ENCODE measurements around the gene SIK3.
"Not testable (repeated sequence)": the region's sequence is repeated elsewhere in the genome, so short reads cannot be mapped to it uniquely, and the experiment has no call there.

SIK3 gene

GRCh38 chr11:117098269-117099232, at the start of gene SIK3:
TSS of gene SIK3 (minus strand) at chr11:117098428. CDS start at chr11:117098415, 13 bp downstream.
- DNase-seq, result peak; percentile 89

- DNase-seq, result no peak
Measured at GRCh38 chr11:117146521-117146920, 48.3 kb upstream of the SIK3 start.

GRCh38 chr11:117145393-117145761, 47.1 kb upstream of the SIK3 start:
- no peak for DNase-seq

GRCh38 chr11:117144477-117145392, 46.5 kb upstream of the SIK3 start:
- DNase-seq, result peak; percentile 25

GRCh38 chr11:117143871-117144476, 45.7 kb upstream of the SIK3 start, which contains the start of gene PAFAH1B2:
TSS of gene PAFAH1B2 (plus strand) at chr11:117144287. CDS start at chr11:117152448, 8,161 bp downstream.
- peak; percentile 96 for DNase-seq

GRCh38 chr11:117143390-117143789, 45.2 kb upstream of the SIK3 start:
- peak; percentile 34 for DNase-seq

GRCh38 chr11:117137223-117138086, 39.2 kb upstream of the SIK3 start:
- DNase-seq, result not testable (repeated sequence)

- not testable (repeated sequence) for DNase-seq
Measured at GRCh38 chr11:117134979-117135378, 36.8 kb upstream of the SIK3 start.

GRCh38 chr11:117134431-117134830, 36.2 kb upstream of the SIK3 start:
- no peak for DNase-seq

GRCh38 chr11:117130879-117131278, 32.7 kb upstream of the SIK3 start:
- DNase-seq, result no peak

GRCh38 chr11:117130396-117130795, 32.2 kb upstream of the SIK3 start:
- not testable (repeated sequence) for DNase-seq

GRCh38 chr11:117128289-117128688, 30.1 kb upstream of the SIK3 start:
- DNase-seq, result no peak

GRCh38 chr11:117127171-117127901, 29.1 kb upstream of the SIK3 start:
- no peak for DNase-seq

- no peak for DNase-seq
Measured at GRCh38 chr11:117126223-117126965, 28.2 kb upstream of the SIK3 start.

GRCh38 chr11:117122556-117122955, 24.3 kb upstream of the SIK3 start:
- DNase-seq, result no peak

GRCh38 chr11:117121176-117121575, 22.9 kb upstream of the SIK3 start:
- DNase-seq, result no peak

- no peak for DNase-seq
Measured at GRCh38 chr11:117117681-117118080, 19.5 kb upstream of the SIK3 start.

GRCh38 chr11:117112939-117113338, 14.7 kb upstream of the SIK3 start:
- not testable (repeated sequence) for DNase-seq

- not testable (repeated sequence) for DNase-seq
Measured at GRCh38 chr11:117112497-117112896, 14.3 kb upstream of the SIK3 start.

- DNase-seq, result no peak
Measured at GRCh38 chr11:117110294-117110950, 12.2 kb upstream of the SIK3 start.
